MCF 10A (cell line): ENCODE measurements around the gene AP3D1. TPM values are rescaled to one million over a fixed set of nuclear protein-coding genes. Genes with fewer than 3 reads are reported as not detected.

Experiments used
- BruUV-seq: library from RNA; stranded (reverse); fragments of 400-500 nt; replicated peaks from 2 replicates; lab custom pipeline; 2021; lab: Mats Ljungman, UMichigan
- CTCF ChIA-PET: fragments of 300-600 bp; sonication (Branson Sonifier 250); formaldehyde crosslinking; extraction: SDS; loops from one replicate; lab custom pipeline; 2021; ENCODE audit warnings: antibody characterized with exemption, inconsistent platforms; lab: Yijun Ruan, JAX
- POLR2A ChIA-PET: fragments of 300-600, 350-650 bp; sonication (Branson Sonifier 250); formaldehyde crosslinking; extraction: SDS; loops from one replicate; lab custom pipeline; 2020; ENCODE audit warnings: antibody characterized with exemption, inconsistent platforms; lab: Yijun Ruan, JAX
- DNase-seq: peaks from one replicate; pipeline ENCODE4 v3.0.0-alpha.2; 2018; ENCODE audit not compliant: unreplicated experiment
- H3K27ac Mint-ChIP-seq: one replicate; pipeline ENCODE4 v1.8.0; 2022; ENCODE audit warnings: mild to moderate bottlenecking, low read depth, mixed read lengths; ENCODE audit not compliant: unreplicated experiment
- H3K27me3 Mint-ChIP-seq: one replicate; pipeline ENCODE4 v1.8.0; 2022; ENCODE audit warnings: mixed read lengths; ENCODE audit not compliant: insufficient read depth, unreplicated experiment
- H3K36me3 Mint-ChIP-seq: one replicate; pipeline ENCODE4 v1.8.0; 2022; ENCODE audit warnings: mild to moderate bottlenecking, moderate library complexity, mixed read lengths; ENCODE audit not compliant: insufficient read depth, unreplicated experiment
- H3K4me1 Mint-ChIP-seq: one replicate; pipeline ENCODE4 v1.8.0; 2022; ENCODE audit warnings: mixed read lengths; ENCODE audit not compliant: insufficient read depth, unreplicated experiment
- H3K4me3 Mint-ChIP-seq: one replicate; pipeline ENCODE4 v1.8.0; 2022; ENCODE audit warnings: mild to moderate bottlenecking, moderate library complexity, mixed read lengths; ENCODE audit not compliant: unreplicated experiment
- H3K9me3 Mint-ChIP-seq: one replicate; pipeline ENCODE4 v1.8.0; 2022; ENCODE audit warnings: mixed read lengths; ENCODE audit not compliant: unreplicated experiment
- intact Hi-C: fragments of 100-400 bp; cut with micrococcal nuclease; formaldehyde crosslinking; loops from 2 replicates; pipeline ENCODE4 v1.14.1; 2022
- total RNA-seq: library from RNA; stranded (reverse); gene quantifications from 2 replicates; pipeline ENCODE4 v1.2.3, GENCODE V29; 2022
- TF ChIP-seq, protein P1 (sequence below): fragments of 200-600 bp; IDR thresholded peaks from one replicate; pipeline ENCODE4 v1.8.0; 2022; ENCODE audit warnings: antibody characterized with exemption, mild to moderate bottlenecking; ENCODE audit not compliant: unreplicated experiment

The AP3D1 gene
- total RNA-seq, 1 experiment from 2014 or later = 181 TPM

DNA sequence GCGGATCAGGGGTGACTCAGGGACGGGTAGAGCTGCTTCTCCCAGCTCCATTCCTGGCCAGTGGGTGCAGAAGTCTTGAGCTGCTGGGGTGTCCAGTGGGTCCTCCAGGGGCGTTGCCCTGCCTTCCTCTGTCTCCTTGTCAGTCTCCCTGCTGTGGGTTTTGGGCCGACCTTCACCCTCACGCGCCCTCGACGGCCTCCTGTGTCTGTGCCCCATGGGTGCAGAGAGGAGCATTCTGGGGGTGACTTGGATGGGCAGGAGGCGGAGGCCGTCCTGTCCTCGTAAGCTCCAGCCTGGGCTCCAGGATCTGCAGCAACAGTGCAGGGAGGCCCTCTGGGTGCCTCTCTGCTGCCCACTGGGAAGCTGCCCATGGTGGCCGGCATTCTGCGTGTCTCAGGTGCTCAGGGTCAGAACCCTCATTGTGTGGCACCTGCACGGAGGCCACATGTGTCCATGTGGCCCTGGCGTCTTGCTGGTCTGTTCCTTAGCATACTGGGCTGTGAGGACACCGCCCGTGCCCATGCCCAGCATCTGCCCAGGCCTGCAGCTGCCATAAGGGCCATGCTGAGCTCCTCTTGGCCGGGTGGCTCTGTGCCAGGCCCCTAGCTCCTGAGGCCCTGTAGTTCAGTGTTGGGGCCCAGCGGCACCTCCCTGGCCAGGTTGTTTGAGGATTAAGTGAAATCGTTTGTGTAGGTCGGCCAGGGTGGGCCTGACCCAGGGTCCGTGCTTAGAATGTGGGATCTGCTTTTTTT lies 29.7 kb upstream of the AP3D1 start:
- Mint-ChIP-seq H3K4me3 (no peak overlapping the region), H3K27ac (no peak overlapping the region), H3K9me3 (no peaks in the 10 kb centered on the region), H3K36me3 (peaks cover 40% of the 10 kb centered on the region), H3K4me1 (peaks cover 9% of the 10 kb centered on the region), H3K27me3 (no peaks in the 10 kb centered on the region)
- no TSS peak for BruUV-seq
- ChIA-PET CTCF (interaction anchor here (0.6 to 0.7 kb wide), 2 partner anchors 12 to 293 kb away, joined by 3 read pairs; no protein-coding TSS in a partner anchor), POLR2A (no interaction called here)
- DNase-seq = no peak
- intact Hi-C loops = no loop called here
- TF ChIP-seq, protein P1, sequence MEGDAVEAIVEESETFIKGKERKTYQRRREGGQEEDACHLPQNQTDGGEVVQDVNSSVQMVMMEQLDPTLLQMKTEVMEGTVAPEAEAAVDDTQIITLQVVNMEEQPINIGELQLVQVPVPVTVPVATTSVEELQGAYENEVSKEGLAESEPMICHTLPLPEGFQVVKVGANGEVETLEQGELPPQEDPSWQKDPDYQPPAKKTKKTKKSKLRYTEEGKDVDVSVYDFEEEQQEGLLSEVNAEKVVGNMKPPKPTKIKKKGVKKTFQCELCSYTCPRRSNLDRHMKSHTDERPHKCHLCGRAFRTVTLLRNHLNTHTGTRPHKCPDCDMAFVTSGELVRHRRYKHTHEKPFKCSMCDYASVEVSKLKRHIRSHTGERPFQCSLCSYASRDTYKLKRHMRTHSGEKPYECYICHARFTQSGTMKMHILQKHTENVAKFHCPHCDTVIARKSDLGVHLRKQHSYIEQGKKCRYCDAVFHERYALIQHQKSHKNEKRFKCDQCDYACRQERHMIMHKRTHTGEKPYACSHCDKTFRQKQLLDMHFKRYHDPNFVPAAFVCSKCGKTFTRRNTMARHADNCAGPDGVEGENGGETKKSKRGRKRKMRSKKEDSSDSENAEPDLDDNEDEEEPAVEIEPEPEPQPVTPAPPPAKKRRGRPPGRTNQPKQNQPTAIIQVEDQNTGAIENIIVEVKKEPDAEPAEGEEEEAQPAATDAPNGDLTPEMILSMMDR = no peak

GRCh38 chr19:2180114-2180513 lies 28.7 kb upstream of the AP3D1 start:
- ChIA-PET POLR2A (no interaction called here), CTCF (no interaction called here)
- DNase-seq = no peak
- peaks cover 33% of the 10 kb centered on the region for H3K36me3 Mint-ChIP-seq
- no TSS peak for BruUV-seq
- H3K4me3 Mint-ChIP-seq = no peak overlapping the region
- H3K27ac Mint-ChIP-seq = no peak overlapping the region
- intact Hi-C loops = no loop called here
- peaks cover 10% of the 10 kb centered on the region for H3K4me1 Mint-ChIP-seq
- H3K27me3 Mint-ChIP-seq = no peaks in the 10 kb centered on the region
- TF ChIP-seq, protein P1 = no peak
- H3K9me3 Mint-ChIP-seq = no peaks in the 10 kb centered on the region

DNA sequence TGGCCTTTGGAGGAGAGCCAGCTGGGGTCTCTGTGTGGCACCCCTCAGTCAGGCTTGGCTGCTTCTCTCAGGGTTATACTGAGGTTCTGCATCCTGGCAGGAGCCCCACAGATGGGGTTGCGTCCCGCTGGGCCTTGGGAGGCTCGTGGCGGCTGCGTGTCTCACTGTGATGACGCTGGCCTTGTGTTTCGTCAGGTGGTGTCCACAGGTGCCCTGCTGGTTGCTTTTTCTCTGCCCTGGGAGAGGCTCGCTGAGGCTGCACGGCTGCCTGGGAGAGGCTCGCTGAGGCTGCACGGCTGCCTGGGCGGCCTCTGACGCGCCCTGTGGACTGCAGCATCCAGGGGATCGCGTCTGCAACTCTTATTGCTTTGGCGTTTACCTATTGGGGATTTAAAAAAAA lies 27.7 kb upstream of the AP3D1 start:
- Mint-ChIP-seq H3K27ac (no peak overlapping the region), H3K4me3 (no peak overlapping the region), H3K9me3 (no peaks in the 10 kb centered on the region), H3K36me3 (peaks cover 32% of the 10 kb centered on the region), H3K27me3 (no peaks in the 10 kb centered on the region), H3K4me1 (peaks cover 10% of the 10 kb centered on the region)
- DNase-seq = no peak
- ChIA-PET CTCF (interaction anchor here (0.6 kb wide), 1 partner anchor 17 kb away, joined by 3 read pairs; no protein-coding TSS in a partner anchor), POLR2A (no interaction called here)
- BruUV-seq = no TSS peak
- intact Hi-C loops = no loop called here
- TF ChIP-seq, protein P1 = no peak

DNA sequence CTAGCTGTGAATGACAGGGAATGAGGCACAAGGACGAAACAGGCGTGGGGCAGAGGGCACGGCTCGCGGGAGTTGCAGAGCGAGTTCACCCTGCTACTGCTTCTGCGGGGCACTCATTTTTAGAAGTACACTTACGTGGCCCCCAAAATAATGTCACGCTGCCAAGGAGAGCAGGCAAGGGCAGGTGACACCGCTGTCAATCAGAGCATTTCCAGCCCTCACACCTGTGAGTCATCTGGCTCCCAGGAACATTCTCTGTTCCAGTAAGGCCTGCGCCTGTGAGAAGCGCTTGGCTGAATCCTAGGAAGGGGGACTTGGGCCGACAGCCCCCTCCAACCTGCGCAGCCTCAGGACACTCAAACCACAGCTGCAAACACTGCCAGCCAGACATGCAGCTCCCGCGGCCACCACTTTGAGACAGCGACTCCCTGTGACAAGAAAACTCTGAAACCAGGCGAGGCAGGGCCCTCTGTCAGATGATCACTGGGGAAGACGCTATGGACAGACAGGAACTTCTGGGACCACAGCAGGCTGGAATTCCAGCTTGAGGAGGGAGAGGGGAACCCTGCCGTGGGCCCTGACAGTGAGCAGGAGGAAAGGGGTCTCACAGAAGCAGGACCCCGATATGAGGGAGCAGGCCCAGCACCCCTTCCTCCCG lies 25.1 kb upstream of the AP3D1 start:
- Mint-ChIP-seq H3K9me3 (no peaks in the 10 kb centered on the region), H3K27ac (peak overlapping the region; percentile 82)
- TF ChIP-seq, protein P1 = no peak

More for the DNA sequence above, 25.1 kb upstream of the AP3D1 start:
- BruUV-seq = no TSS peak
- H3K4me1 Mint-ChIP-seq = peaks cover 10% of the 10 kb centered on the region
- peaks cover 27% of the 10 kb centered on the region for H3K36me3 Mint-ChIP-seq
- ChIA-PET POLR2A (no interaction called here), CTCF (interaction anchor here (1.0 kb wide), 1 partner anchor 21 kb away, joined by 8 read pairs; no protein-coding TSS in a partner anchor)
- no peak overlapping the region for H3K4me3 Mint-ChIP-seq
- peak; percentile 51 for DNase-seq
- H3K27me3 Mint-ChIP-seq = no peaks in the 10 kb centered on the region
- intact Hi-C loops = no loop called here
